GM23338 (cell line): ENCODE data around the gene BCAP29. TPM values are rescaled to one million over a fixed set of nuclear protein-coding genes. Genes with fewer than 3 reads are reported as not detected.
A peak's percentile ranks its signal among the peaks of the same experiment; 100 is the strongest.

Experiments
- ATAC-seq: fragments of 200-7000 bp; cut with Tn5 transposase; 3 replicates; pipeline ENCODE4 v1.9.1; 2020
- DNase-seq: peaks from one replicate; pipeline ENCODE4 v3.0.0-alpha.2; 2015; ENCODE audit warnings: low spot score
- H2AFZ ChIP-seq: fragments of 200-600 bp; sonication (generic); 2 replicates; pipeline ENCODE4 v1.8.0; 2016; ENCODE audit warnings: antibody characterized with exemption, mild to moderate bottlenecking, moderate library complexity
- H3F3A ChIP-seq: fragments of 200-600 bp; sonication (generic); replicated peaks from 2 replicates; pipeline ENCODE4 v1.8.0; 2017; ENCODE audit warnings: antibody characterized with exemption, mixed run types, low read depth
- H3K27ac ChIP-seq: fragments of 200-600 bp; sonication (generic); 2 replicates; pipeline ENCODE4 v1.6.1; 2016; ENCODE audit warnings: low read depth
- H3K27me3 ChIP-seq: fragments of 200-600 bp; sonication (generic); 2 replicates; pipeline ENCODE4 v1.8.0; 2016; ENCODE audit warnings: mild to moderate bottlenecking, mixed run types, moderate library complexity; ENCODE audit not compliant: insufficient read depth
- H3K36me3 ChIP-seq: fragments of 200-600 bp; sonication (generic); 2 replicates; pipeline ENCODE4 v1.8.0; 2016; ENCODE audit warnings: mild to moderate bottlenecking; ENCODE audit not compliant: insufficient read depth
- H3K4me1 ChIP-seq: fragments of 200-600 bp; sonication (generic); 2 replicates; pipeline ENCODE4 v1.8.0; 2016; ENCODE audit warnings: mild to moderate bottlenecking, moderate library complexity; ENCODE audit not compliant: insufficient read depth
- H3K4me2 ChIP-seq: fragments of 200-600 bp; sonication (generic); 2 replicates; pipeline ENCODE4 v1.7.1; 2017; ENCODE audit warnings: mixed run types
- H3K4me3 ChIP-seq: fragments of 200-600 bp; sonication (generic); 2 replicates; pipeline ENCODE4 v1.6.1; 2016; ENCODE audit warnings: mixed run types
- H3K79me2 ChIP-seq: fragments of 200-600 bp; sonication (generic); replicated peaks from 2 replicates; pipeline ENCODE4 v1.8.0; 2017; ENCODE audit warnings: mild to moderate bottlenecking; ENCODE audit not compliant: insufficient read depth
- H3K9me2 ChIP-seq: fragments of 200-600 bp; sonication (generic); 2 replicates; pipeline ENCODE4 v1.8.0; 2017; ENCODE audit not compliant: insufficient read depth
- H4K20me1 ChIP-seq: fragments of 200-600 bp; sonication (generic); replicated peaks from 2 replicates; pipeline ENCODE4 v1.8.0; 2017; ENCODE audit warnings: mild to moderate bottlenecking; ENCODE audit not compliant: insufficient read depth
- H3K27ac Mint-ChIP-seq: 2 replicates; pipeline ENCODE4 v1.8.0; 2020; ENCODE audit warnings: inconsistent platforms, mild to moderate bottlenecking, moderate library complexity, mixed read lengths
- H3K27me3 Mint-ChIP-seq: 3 replicates; pipeline ENCODE4 v1.8.0; 2022; ENCODE audit warnings: low read depth, mild to moderate bottlenecking, moderate library complexity, mixed read lengths, inconsistent platforms; ENCODE audit not compliant: insufficient read depth, poor library complexity
- H3K36me3 Mint-ChIP-seq: 3 replicates; pipeline ENCODE4 v1.8.0; 2021; ENCODE audit warnings: low read depth, mild to moderate bottlenecking, inconsistent platforms, moderate library complexity, mixed read lengths
- H3K4me1 Mint-ChIP-seq: 3 replicates; pipeline ENCODE4 v1.8.0; 2020; ENCODE audit warnings: mild to moderate bottlenecking, inconsistent platforms, mixed read lengths
- H3K4me3 Mint-ChIP-seq: 3 replicates; pipeline ENCODE4 v1.8.0; 2021; ENCODE audit warnings: moderate library complexity, mild to moderate bottlenecking, inconsistent platforms, mixed read lengths
- H3K9me3 Mint-ChIP-seq: 3 replicates; pipeline ENCODE4 v1.8.0; 2020; ENCODE audit warnings: moderate library complexity, mild to moderate bottlenecking, inconsistent platforms, mixed read lengths
- CREB1 ChIP-seq: fragments of 250-450 bp; sonication (Bioruptor Pico); IDR thresholded peaks from 2 replicates; pipeline ENCODE4 v1.5.0; 2020; ENCODE audit warnings: low read depth, mild to moderate bottlenecking, moderate library complexity
- CTCF ChIP-seq, 2 experiments: fragments of 200-600 bp in 1 of 2; sonication (generic) in 1 of 2; conservative IDR thresholded peaks; 2 replicates each; pipeline versions ENCODE4 v1.5.1 to v1.6.1; 2016 to 2017; ENCODE audit warnings: antibody characterized with exemption in 2 of 2, low read depth in 2 of 2, mild to moderate bottlenecking in 2 of 2, moderate library complexity in 1 of 2
- ETS1 ChIP-seq: IDR thresholded peaks from 2 replicates; pipeline ENCODE4 v1.6.1; 2016; ENCODE audit warnings: antibody characterized with exemption
- EZH2 ChIP-seq: fragments of 200-600 bp; sonication (generic); IDR thresholded peaks from one replicate; pipeline ENCODE4 v1.8.0; 2017; ENCODE audit warnings: antibody characterized with exemption, mild to moderate bottlenecking, low read depth; ENCODE audit not compliant: unreplicated experiment
- EZH2phosphoT487 ChIP-seq: fragments of 200-600 bp; sonication (generic); IDR thresholded peaks from one replicate; pipeline ENCODE4 v1.8.1; 2018; ENCODE audit warnings: antibody characterized with exemption; ENCODE audit not compliant: unreplicated experiment
- JUNB ChIP-seq: IDR thresholded peaks from one replicate; pipeline ENCODE4 v1.6.1; 2016; ENCODE audit warnings: antibody characterized with exemption; ENCODE audit not compliant: unreplicated experiment
- NANOG ChIP-seq: IDR thresholded peaks from 2 replicates; pipeline ENCODE4 v1.6.1; 2016; ENCODE audit warnings: antibody characterized with exemption, borderline replicate concordance
- POLR2AphosphoS5 ChIP-seq: IDR thresholded peaks from 2 replicates; pipeline ENCODE4 v1.6.1; 2016; ENCODE audit warnings: antibody characterized with exemption, low read depth
- REST ChIP-seq: IDR thresholded peaks from one replicate; pipeline ENCODE4 v1.6.1; 2018; ENCODE audit warnings: antibody characterized with exemption; ENCODE audit not compliant: unreplicated experiment
- STAT1 ChIP-seq: IDR thresholded peaks from one replicate; pipeline ENCODE4 v1.6.1; 2016; ENCODE audit warnings: antibody characterized with exemption; ENCODE audit not compliant: unreplicated experiment
- ZNF114 ChIP-seq: fragments of 250-450 bp; sonication (Bioruptor Pico); IDR thresholded peaks from 2 replicates; pipeline ENCODE4 v1.5.0; 2020; ENCODE audit warnings: mild to moderate bottlenecking, moderate library complexity
- ZNF331 ChIP-seq: fragments of 250-450 bp; sonication (Bioruptor Pico); IDR thresholded peaks from 2 replicates; pipeline ENCODE4 v1.5.0; 2020; ENCODE audit warnings: low read depth, mild to moderate bottlenecking, moderate library complexity
- ZNF462 ChIP-seq: fragments of 250-450 bp; sonication (Bioruptor Pico); IDR thresholded peaks from 2 replicates; pipeline ENCODE4 v1.5.0; 2020; ENCODE audit warnings: mild to moderate bottlenecking, moderate library complexity
- polyA plus RNA-seq: library from polyadenylated mRNA; unstranded; fragments of >200 nt; fragmentation: Nextera tagmentation; extraction: Ambion mirVana; gene quantifications from 2 replicates; pipeline ENCODE4 v1.2.1, GENCODE V29; 2016
- total RNA-seq: library from RNA; depleted of rRNA; stranded (reverse); fragments of >200 nt; shearing (Covaris generic); gene quantifications from 2 replicates; pipeline ENCODE4 v1.2.3, GENCODE V29; 2014

The BCAP29 gene
- total and polyA plus RNA-seq, 2 experiments from 2014 or later, result 18.4 to 24.0 TPM

GRCh38 chr7:107632492-107632865 lies 52.4 kb downstream of the BCAP29 start:
- no peaks in the 10 kb centered on the region for H3K27me3 ChIP-seq
- ATAC-seq, result no peak
- Mint-ChIP-seq H3K27me3 (peaks cover 4% of the 10 kb centered on the region), H3K36me3 (no peaks in the 10 kb centered on the region), H3K27ac (no peak overlapping the region), H3K4me1 (peaks cover 16% of the 10 kb centered on the region), H3K9me3 (no peaks in the 10 kb centered on the region; the same call in 2 of the 3 replicates), H3K4me3 (no peak overlapping the region)
- peak overlapping the region; percentile 29; the same call in 1 of the 2 replicates for H3K4me2 ChIP-seq
- no peaks in the 10 kb centered on the region for H3K9me2 ChIP-seq
- no peaks in the 10 kb centered on the region for H3K36me3 ChIP-seq
- no peak for TF ChIP-seq ETS1
- no peak for TF ChIP-seq ZNF462
- no peak for TF ChIP-seq EZH2
- TF ChIP-seq ZNF114 (CRISPR knock-in tag), result no peak
- TF ChIP-seq CREB1 (CRISPR knock-in tag), result no peak
- TF ChIP-seq STAT1, result no peak
- TF ChIP-seq CTCF (conservative IDR thresholded peaks at IDR 0.05; ENCODE audit: low read depth in 2 of 2), result no peak
- TF ChIP-seq EZH2phosphoT487, result no peak
- no peak for TF ChIP-seq REST
- no peak for TF ChIP-seq NANOG
- no peak for TF ChIP-seq JUNB
- TF ChIP-seq POLR2AphosphoS5, result no peak
- no peak for TF ChIP-seq ZNF331 (CRISPR knock-in tag)
- no peaks in the 10 kb centered on the region for H3K79me2 ChIP-seq
- no peaks in the 10 kb centered on the region for H3F3A ChIP-seq
- H4K20me1 ChIP-seq, result no peaks in the 10 kb centered on the region
- DNase-seq, result no peak
- H3K4me3 ChIP-seq, result no peak overlapping the region
- peak overlapping the region; percentile 78; the same call in 1 of the 2 replicates for H2AFZ ChIP-seq
- 0 out of 2 replicates have a peak, but pooled peaks cover 8% of the 10 kb centered on the region for H3K4me1 ChIP-seq
- H3K27ac ChIP-seq, result no peak overlapping the region
